ENCODE measurements around the gene NELFA. TPM values are rescaled to one million over a fixed set of nuclear protein-coding genes. Genes with fewer than 3 reads are reported as not detected.

NELFA gene
- total RNA-seq, 2 donors from 2014 or later = 29.5 to 53.3 TPM

GRCh38 chr4:1945912-1946311, 62.9 kb downstream of the NELFA start:
- no peak for TF ChIP-seq POLR2A (IDR thresholded peaks at IDR 0.05)
- no peak for TF ChIP-seq CTCF (IDR thresholded peaks at IDR 0.05)
- TF ChIP-seq POLR2AphosphoS5 (IDR thresholded peaks at IDR 0.05) = no peak
- Histone ChIP-seq H3K27me3 (replicated peaks; ENCODE audit: insufficient read depth) (no peaks in the 10 kb centered on the region), H3K9me3 (no peaks in the 10 kb centered on the region), H3K36me3 (no peaks in the 10 kb centered on the region), H3K27ac (no peak overlapping the region), H3K4me3 (no peak overlapping the region), H3K4me1 (replicated peaks) (no peaks in the 10 kb centered on the region)
- no peak for DNase-seq (ENCODE audit: low spot score)
- 98% methylated on average over 1 of the region's 1 CpG for WGBS
- intact Hi-C loops (cut with DNase I) = no loop called here

- 71% methylated on average over 11 of the region's 11 CpGs for WGBS
- intact Hi-C loops (cut with DNase I) = no loop called here
- Histone ChIP-seq H3K27me3 (replicated peaks; ENCODE audit: insufficient read depth) (no peaks in the 10 kb centered on the region), H3K36me3 (no peaks in the 10 kb centered on the region), H3K4me3 (no peak overlapping the region), H3K27ac (no peak overlapping the region), H3K9me3 (no peaks in the 10 kb centered on the region), H3K4me1 (replicated peaks) (no peaks in the 10 kb centered on the region)
- no peak for DNase-seq (ENCODE audit: low spot score)
- TF ChIP-seq POLR2AphosphoS5 (IDR thresholded peaks at IDR 0.05) (no peak), CTCF (IDR thresholded peaks at IDR 0.05) (no peak), POLR2A (IDR thresholded peaks at IDR 0.05) (no peak)
These were observed 63.5 kb downstream of the NELFA start for GRCh38 chr4:1945124-1945895.

GRCh38 chr4:1943928-1944327, 64.8 kb downstream of the NELFA start:
- intact Hi-C loops (cut with DNase I) = no loop called here
- TF ChIP-seq POLR2A (IDR thresholded peaks at IDR 0.05) (no peak), CTCF (IDR thresholded peaks at IDR 0.05) (no peak), POLR2AphosphoS5 (IDR thresholded peaks at IDR 0.05) (no peak)
- 99% methylated on average over 7 of the region's 7 CpGs for WGBS

GRCh38 chr4:1940566-1940965, 68.2 kb downstream of the NELFA start:
- Histone ChIP-seq H3K9me3 (no peaks in the 10 kb centered on the region), H3K27me3 (replicated peaks; ENCODE audit: insufficient read depth) (no peaks in the 10 kb centered on the region), H3K36me3 (no peaks in the 10 kb centered on the region), H3K4me3 (no peak overlapping the region), H3K4me1 (replicated peaks) (no peaks in the 10 kb centered on the region), H3K27ac (peak overlapping the region in 1 of 2 donors; percentile 60)
- intact Hi-C loops (cut with DNase I) = no loop called here
- TF ChIP-seq CTCF (IDR thresholded peaks at IDR 0.05) (no peak), POLR2AphosphoS5 (IDR thresholded peaks at IDR 0.05) (no peak), POLR2A (IDR thresholded peaks at IDR 0.05) (no peak)
- DNase-seq (ENCODE audit: low spot score) = no peak
- WGBS = 84% methylated on average over 7 of the region's 7 CpGs

More at GRCh38 chr4:1943928-1944327, 64.8 kb downstream of the NELFA start:
- no peak for DNase-seq (ENCODE audit: low spot score)
- Histone ChIP-seq H3K4me1 (replicated peaks) (no peaks in the 10 kb centered on the region), H3K4me3 (no peak overlapping the region), H3K27ac (no peak overlapping the region), H3K9me3 (no peaks in the 10 kb centered on the region), H3K27me3 (replicated peaks; ENCODE audit: insufficient read depth) (no peaks in the 10 kb centered on the region), H3K36me3 (no peaks in the 10 kb centered on the region)
